VCaP (cell line): ENCODE data around the gene POLR1A.

ENCODE experiments used
- H3K27ac ChIP-seq: fragments of 450-650 bp; 2 replicates; pipeline ENCODE4 v1.5.1; 2017
- TF ChIP-seq, protein P1 (sequence below): fragments of 450-650 bp; conservative IDR thresholded peaks from 2 replicates; pipeline ENCODE4 v1.5.1; 2017; ENCODE audit warnings: mild to moderate bottlenecking, moderate library complexity

POLR1A gene

DNA sequence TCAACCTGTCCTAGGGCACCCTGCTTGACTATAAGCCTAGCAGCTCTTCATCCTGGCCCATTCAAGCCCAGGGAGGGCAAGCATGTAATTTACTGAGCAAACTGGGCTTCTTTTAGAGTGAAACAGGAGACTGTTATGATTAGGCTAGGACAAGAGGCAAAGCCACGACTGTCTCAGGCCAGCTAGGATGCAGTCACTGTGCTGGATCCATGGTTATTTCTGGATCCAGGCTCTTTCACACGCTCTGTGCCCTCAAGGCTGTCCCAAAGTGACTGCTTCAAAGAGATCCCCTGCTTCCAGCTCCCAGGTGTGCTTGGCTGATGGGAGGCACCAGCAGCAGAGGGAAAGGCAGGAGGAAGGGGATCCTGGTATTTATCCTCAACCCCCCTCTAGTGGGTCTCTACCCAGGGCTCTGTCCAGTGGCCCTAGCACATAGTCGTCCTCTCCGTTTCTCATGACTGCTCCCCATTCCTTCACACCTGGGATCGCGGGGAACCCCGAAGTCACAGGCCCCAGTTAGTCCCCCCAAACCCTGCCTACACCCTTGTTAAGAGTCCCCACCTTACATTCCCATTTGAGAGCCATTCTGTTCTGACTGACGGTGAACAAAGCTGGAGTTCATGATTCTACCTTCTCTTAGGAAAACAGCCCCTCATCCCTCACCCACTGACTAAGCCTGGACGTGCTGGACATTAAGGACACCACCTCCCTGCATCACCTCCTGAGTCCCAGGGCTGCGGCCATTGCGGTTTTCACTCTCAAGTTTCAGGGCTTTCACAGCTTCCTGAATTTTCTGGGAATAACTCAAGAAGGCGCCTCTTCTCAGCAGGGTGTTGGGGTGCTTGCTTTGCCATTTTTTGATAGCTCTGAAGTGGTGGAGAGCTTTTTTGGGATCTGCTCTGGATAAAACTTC, 63.2 kb downstream of the POLR1A start:
- no peak overlapping the region for H3K27ac ChIP-seq
- TF ChIP-seq, protein P1, sequence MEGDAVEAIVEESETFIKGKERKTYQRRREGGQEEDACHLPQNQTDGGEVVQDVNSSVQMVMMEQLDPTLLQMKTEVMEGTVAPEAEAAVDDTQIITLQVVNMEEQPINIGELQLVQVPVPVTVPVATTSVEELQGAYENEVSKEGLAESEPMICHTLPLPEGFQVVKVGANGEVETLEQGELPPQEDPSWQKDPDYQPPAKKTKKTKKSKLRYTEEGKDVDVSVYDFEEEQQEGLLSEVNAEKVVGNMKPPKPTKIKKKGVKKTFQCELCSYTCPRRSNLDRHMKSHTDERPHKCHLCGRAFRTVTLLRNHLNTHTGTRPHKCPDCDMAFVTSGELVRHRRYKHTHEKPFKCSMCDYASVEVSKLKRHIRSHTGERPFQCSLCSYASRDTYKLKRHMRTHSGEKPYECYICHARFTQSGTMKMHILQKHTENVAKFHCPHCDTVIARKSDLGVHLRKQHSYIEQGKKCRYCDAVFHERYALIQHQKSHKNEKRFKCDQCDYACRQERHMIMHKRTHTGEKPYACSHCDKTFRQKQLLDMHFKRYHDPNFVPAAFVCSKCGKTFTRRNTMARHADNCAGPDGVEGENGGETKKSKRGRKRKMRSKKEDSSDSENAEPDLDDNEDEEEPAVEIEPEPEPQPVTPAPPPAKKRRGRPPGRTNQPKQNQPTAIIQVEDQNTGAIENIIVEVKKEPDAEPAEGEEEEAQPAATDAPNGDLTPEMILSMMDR: no peak

DNA sequence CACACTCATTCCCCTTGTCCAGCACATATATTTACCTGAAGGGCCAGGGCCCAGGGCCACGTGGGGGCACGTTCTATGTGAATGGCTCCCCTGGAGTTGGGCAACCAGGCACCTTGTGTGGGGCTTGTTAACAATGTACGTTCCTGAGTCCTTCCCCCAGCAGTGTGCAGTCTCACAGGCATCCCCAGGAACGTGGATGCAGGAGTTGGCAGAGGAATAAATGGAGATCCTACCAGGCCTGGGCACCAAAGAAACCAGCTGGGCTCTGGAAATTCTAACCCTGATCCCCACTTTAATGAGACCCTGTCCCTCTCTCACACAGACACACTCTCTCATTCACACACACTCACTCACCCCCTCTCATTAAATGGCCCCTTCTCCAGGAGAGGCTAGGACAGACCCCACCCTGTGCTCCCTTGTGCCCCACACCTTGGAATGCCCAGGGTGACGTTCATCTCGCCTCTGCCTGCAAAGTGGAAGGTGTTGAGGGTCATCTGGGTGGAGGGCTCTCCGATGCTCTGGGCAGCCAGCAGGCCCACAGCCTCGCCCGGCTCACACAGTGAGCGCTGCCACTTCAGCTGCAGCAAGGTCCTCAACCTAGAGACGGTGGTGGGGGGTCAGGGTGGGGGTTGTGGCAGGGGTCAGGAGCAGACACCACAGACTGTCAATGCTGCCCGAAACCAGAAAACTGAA, 65.6 kb downstream of the POLR1A start:
- H3K27ac ChIP-seq: no peak overlapping the region
- TF ChIP-seq, protein P1: no peak

DNA sequence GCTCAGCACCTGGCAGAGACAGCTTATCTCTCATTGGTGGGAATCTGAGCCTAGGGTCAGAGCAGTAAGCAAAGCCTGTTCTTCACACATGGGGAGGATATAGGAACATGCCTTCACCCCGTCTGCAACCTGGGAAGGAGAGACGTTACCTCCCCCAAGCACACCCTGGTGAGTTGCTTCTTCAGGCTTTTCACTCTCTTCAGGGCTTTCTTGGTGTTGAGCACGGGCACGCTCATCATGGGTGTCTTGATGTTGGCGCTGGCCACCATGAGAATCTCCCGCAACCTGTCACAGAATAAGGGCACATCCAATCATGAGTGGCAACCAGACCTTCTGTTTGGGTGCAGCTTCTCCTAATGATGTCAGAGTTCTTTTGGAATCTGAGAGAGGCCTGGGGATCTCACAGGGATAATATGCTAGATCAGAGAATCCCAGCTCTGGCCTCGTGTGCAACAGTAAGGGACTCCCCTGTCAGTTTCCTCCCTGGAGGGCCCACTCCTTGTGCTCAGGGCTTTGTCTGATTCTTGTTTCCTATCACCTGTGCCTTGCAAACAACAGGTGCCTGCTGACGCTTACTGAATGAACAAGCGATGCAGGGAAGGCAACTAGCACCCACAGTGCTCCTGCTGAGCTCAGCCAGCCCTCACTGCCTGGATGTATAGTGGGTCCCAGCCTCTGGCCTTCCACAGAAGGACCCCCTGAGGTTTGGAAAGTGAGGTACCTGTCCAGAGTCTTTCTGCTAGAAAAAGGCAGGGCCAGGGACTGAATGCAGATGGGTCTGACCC, 66.3 kb downstream of the POLR1A start:
- TF ChIP-seq, protein P1: no peak
- no peak overlapping the region for H3K27ac ChIP-seq

DNA sequence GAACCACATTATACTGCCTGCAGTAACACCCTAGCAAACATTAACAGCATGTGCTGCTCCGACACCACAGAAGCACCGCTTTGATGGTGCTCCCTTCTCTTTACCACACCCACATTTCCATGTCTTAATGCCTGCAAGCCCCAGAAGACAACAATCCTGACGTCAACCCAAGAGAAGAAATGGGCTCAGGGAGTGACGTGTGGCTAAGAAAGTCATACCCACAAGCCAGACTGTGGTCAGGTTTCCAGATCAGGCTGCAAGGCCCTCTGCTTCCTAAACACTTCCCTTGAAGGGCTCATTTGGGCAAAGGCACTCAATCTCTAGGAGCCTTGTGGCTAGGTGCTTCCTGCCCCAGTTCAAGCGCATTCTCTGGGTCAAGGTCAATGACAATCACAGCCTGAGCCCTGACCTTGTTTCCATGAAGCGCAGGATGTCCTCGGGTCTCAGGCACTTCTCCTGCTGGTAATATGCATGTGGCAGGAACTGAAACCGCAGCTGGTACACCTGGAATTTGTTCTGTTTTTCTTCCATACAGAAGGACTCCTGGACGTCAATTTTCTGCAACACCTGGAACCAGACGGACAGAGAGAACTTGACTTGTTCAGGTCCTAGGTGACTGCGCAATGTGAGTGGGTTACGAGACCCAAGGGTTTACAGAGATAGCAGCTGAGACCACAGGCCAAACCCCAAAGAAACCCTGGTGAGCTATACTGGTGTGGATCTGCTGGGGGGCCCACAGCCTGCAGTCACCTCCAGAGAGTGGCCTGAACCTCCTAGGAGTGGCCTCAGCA, 67.2 kb downstream of the POLR1A start:
- no peak overlapping the region for H3K27ac ChIP-seq
- TF ChIP-seq, protein P1: no peak

DNA sequence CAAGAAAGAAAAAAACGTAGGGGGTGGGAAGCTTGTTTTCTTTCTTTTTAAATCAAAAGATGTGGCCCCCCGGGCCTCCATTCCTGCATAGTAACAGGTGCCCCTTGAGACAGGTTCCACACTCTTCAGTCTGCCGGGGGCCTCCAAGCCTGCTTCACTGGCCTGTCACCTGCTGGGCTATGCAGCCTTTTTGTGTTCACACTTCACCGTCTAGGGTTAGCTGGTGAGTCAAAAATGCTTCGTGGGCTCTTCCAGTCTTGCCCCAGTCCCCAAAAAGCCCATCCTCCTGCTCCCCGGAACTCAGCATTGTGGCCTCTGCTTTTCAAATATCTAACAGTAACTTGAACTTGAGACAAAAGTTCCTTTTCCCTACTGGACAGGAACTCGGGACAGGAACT, 67.9 kb downstream of the POLR1A start:
- no peak overlapping the region for H3K27ac ChIP-seq
- TF ChIP-seq, protein P1: no peak

DNA sequence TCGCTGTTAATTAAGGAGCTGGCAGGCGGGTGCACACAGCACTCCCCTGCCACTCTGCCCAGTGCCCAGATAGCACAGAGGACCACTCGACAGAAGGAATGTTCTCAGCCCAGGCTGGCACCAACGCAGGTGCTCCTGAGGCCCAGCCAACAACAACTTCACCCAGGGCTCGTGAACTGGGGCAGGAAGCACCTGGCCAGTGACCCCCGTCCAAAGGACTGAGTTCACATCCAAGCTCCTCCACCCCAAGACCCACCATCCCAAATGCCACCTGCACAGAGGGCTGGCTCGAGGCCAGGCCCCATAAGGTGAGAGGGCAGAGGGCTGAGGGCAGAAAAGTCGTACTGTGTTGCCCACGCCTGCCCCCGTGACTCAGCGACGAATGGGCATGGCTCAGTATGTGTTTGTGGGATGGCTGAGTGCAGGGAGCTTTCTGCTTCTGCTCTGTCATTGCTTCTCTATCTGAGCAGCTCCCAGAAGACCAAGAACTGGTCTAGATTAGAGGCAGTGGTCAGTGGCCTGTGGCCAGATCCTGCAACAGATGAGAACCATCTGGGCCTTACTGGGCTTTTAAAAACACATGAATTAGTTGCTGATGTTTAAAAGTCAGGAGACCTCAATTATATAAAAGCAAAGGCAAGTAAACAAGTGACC, 68.4 kb downstream of the POLR1A start:
- H3K27ac ChIP-seq: no peak overlapping the region
- TF ChIP-seq, protein P1: no peak
